ELR (cell line): ENCODE results near the gene HS6ST3.
A peak's percentile ranks its signal among the peaks of the same experiment; 100 is the strongest.

Source experiments
- DNase-seq: peaks from one replicate; pipeline ENCODE4 v3.0.0-alpha.2; 2015; ENCODE audit warnings: low read depth

The HS6ST3 gene

GRCh38 chr13:96199315-96199714 is 109.4 kb downstream of the HS6ST3 start:
- no peak for DNase-seq

DNA sequence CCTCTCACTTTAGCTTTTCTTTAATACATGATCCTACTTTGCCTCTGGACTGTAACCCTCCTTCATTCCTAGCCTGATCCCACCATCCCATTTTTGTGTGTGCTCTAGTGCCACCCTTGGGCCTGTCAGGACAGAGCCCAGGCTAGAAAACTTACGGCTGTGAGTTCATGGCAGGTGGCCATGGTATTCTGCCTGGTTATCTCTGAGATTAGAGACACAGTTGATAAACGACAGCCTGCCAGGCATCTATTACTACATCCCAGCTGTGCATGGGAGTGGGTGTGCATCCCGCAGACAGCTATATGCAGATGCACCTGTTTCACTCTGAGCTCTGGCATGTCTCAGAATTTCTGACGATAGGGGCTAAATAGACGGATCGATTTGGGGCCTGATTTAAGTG is 110.9 kb downstream of the HS6ST3 start:
- DNase-seq: no peak

DNA sequence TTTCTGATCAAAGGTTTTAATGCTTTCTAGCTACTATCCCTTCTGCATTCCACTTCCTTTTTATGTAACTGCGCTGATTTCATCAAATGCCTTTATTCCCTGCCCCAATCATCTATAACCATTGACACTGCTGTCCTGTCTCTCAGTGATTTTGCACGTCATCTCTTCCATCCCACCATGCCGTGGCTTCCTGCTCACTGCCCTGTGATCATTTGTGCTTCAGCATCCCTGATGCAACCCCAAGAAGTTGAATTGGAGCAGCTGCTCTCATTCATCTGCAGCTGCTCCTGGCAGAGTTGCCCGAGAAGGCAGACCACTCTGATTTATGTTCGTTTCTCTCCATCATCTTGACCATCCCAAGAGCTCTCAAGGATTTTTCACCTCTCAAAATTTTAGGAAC is 112.4 kb downstream of the HS6ST3 start:
- DNase-seq: no peak

GRCh38 chr13:96203471-96203870 is 113.6 kb downstream of the HS6ST3 start:
- DNase-seq: no peak

DNA sequence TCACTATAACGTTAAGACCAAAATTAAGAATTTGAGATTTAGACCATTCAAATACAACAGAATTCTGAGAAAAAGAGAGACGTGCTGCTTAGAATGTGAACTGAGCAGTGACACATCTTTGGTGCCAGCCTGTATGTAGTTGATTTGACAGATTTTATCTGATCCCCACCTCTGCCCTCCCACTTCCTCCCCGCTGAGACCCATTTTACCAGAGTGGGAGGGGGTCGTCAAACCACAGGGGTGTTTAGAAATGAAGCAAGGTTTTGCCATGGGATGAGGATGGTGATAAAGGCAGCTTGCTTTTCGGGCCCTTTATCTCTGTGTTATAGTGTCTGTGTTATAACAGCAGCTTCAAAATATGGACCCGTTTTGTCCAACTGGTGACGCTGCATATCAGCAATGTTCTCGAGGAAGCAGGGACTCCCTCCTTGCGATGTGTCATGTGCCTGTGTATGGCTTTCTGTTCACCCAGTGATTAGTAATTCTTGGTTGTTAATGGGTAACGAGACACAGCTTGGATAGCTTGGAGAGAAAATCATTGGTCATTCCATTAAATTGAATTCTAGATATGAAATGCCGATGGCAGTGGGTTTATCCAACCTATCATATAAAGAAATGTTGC is 125.0 kb downstream of the HS6ST3 start:
- DNase-seq: peak; percentile 27

GRCh38 chr13:96216543-96216942 is 126.6 kb downstream of the HS6ST3 start:
- DNase-seq: no peak

DNA sequence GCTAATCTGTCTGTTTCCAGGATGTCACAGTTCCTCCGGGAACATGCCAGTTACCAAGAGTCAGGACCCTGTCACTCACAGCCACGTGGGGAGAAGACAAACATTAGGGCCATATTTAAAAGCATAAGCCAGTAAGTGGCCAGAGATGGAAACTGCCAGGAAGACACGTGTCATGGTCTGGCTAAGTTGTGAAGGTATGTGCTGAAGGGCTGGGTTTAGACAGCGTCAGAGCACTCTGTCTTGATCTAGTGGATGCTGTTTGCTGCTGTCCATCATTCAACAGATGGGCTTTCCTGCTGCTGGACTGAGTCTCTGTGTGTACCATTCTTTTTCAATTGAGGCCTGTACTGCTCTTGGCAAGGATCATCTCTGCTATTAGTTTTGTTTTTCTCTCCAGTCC is 128.6 kb downstream of the HS6ST3 start:
- DNase-seq: no peak

- no peak for DNase-seq
Measured at GRCh38 chr13:96221471-96221870, 131.6 kb downstream of the HS6ST3 start.

GRCh38 chr13:96223231-96223630 is 133.3 kb downstream of the HS6ST3 start:
- DNase-seq: no peak

GRCh38 chr13:96229356-96229755 is 139.4 kb downstream of the HS6ST3 start:
- DNase-seq: peak; percentile 37

DNA sequence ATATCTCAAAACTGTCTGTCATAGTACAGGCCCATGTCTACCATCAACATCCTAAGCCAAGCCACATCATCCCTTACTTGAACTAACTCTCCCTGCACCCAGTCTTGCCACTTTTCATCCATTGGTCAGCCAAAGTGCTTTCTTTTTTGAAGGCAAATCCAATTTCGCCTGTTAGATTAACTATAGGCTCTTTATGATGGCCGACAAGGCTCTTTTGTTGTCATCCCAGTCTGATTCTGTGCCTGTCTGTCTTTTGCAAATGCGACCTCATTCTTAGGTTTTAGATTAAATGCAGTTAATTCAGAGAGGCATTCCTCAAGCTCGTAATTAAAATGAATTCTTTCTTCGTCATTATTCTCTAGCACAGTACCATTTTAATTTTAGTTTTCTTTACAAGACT is 148.3 kb downstream of the HS6ST3 start:
- DNase-seq: no peak

GRCh38 chr13:96238861-96239260 is 149.0 kb downstream of the HS6ST3 start:
- DNase-seq: peak; percentile 7

DNA sequence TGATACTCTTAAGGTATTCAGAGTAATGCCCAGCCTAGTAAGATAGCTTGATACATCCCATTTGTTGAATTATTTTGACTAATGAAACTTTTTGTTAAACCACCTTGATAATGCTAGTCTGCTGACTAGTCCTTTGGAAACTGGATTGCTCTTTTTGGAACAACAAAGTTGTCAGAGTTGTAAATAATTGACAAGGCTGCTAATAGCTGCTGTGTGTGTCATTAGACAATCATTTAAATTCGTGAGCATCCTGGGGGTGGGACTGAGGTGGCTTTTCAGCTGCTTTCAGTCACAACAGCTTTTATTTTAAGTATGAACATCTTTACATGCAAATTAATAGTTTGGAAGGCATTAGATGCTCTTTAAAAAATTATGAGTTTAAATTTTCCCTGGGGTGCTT is 153.5 kb downstream of the HS6ST3 start:
- DNase-seq: no peak

DNA sequence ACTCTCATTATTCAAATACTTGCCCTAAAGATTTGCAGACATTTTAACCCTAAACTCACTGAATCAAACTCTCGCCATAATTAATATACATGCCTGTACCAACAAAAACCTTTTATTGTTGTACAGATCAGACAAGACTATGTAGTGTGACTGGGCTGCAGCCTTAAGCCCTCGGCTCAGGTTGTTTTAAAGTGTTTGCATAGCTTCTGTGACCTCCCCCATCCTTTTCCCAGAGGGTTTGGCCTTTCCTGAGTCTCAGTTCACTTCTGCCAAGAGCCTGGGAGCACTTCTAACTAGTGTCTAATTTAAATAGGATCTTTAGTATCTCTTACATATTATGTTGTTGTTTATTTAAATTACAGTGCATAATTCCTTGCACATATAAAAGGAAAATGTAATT is 158.2 kb downstream of the HS6ST3 start:
- no peak for DNase-seq

DNA sequence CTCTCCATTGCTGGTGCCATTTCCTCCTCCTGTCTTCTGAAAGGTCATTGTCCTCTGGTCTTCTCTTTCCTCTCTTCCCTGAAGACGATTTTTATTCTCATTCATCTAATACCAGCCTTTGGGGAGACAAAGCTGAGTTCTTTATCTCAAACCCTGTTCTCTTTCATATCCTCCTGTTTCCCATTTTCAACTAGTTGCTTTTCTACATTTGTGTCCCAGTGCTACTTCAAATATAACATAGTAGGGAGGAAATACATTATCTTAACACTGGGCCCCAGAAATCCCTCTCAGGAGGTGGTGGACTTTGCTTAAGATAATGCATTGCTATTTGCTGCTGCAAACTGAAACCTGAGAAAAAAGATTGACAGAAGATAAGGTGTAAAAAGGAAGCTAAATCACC is 159.1 kb downstream of the HS6ST3 start:
- no peak for DNase-seq

DNA sequence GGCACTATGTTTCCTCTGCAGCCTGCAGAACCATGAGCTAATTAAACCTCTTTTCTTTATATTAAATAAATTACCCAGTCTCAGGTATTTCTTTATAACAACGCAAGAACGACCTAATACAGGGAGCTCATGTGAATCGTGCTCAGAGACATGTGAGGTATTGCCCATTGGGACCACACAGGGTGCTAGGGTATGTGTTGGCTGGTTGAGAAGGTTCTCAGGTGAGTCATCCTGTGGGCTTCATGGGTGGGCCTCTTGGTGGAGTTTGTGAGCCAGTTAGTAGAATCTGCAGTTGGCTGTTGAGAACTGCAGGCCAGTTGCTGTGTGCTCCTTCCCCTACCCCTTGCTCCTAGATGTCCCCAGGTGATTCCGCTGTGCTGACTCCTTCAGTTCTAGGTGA is 163.0 kb downstream of the HS6ST3 start:
- no peak for DNase-seq

- DNase-seq: no peak
Measured at GRCh38 chr13:96273196-96273595, 183.3 kb downstream of the HS6ST3 start.

GRCh38 chr13:96274046-96274445 is 184.1 kb downstream of the HS6ST3 start:
- DNase-seq: no peak

DNA sequence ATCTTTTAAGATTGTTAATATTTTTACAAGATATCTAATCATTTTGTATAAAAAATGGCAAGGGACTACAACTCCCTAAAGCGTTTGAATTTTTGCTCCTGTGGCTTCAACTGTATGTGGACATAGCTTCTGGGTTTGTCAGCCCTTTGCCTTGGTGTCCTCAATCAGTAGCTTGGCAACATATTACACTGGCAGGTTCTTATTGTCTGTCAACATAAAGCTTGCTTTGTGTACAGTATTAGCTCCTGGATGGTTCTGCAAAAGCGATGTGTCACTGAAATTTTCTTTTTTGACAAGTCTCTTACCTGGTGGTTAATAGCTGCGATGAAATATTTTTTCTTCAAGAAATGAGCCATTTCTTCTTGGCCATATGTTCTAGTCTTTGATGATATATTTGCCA is 190.0 kb downstream of the HS6ST3 start:
- no peak for DNase-seq

GRCh38 chr13:96284971-96285370 is 195.1 kb downstream of the HS6ST3 start:
- DNase-seq: no peak

- no peak for DNase-seq
Measured at GRCh38 chr13:96285729-96286128, 195.8 kb downstream of the HS6ST3 start.

DNA sequence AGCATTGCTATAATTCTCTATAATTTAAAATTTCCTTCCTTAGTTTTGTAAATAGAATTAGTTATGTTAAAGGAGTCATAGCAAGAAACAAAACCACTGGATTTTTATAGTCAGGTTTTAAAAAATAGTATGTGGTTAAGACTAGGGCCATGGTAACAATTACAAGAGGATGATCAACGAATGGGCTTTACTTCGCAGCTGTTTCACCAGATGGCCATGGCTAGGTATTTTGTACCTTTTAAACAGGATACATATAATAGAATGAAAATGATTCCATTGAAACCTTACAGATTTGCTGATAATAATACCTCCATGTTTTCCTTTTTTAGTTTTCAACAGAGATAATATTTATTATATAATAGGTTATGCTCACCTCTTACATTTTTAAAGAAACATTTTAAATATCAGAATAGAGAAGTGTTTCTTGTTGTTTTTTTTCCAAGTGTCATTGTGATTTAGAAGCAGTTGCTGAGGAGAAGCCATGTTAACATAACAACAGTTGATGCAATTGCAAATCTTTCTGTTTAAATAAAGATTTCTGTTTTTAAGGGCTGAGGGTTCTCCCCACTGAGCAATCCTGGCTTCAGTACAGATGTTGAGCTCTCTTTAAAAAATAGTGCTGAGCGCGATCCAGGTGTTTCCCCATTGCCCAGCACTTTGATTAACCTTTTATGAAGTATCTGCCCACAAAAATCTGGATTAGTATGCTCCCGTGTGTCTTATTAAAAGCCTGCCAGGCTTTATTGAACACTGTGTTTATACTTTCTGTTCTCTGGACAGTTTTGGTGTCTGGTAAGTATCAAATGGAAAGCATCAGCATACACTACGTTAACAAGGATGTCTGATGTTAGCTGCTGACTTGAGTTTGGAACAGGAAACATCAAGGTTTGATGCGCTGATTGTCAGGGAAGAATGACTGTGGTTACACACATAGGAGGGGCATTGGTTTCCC is 205.3 kb downstream of the HS6ST3 start:
- no peak for DNase-seq

- DNase-seq: no peak
Measured at GRCh38 chr13:96297360-96297759, 207.5 kb downstream of the HS6ST3 start.

- no peak for DNase-seq
Measured at GRCh38 chr13:96299235-96299634, 209.3 kb downstream of the HS6ST3 start.
